SK-N-SH (cell line): ENCODE measurements around the gene TMIGD3. TPM values are rescaled to one million over a fixed set of nuclear protein-coding genes. Genes with fewer than 3 reads are reported as not detected.

ENCODE experiments used
- CTCF ChIA-PET: fragments of 300-600, 350-600 bp; formaldehyde crosslinking; extraction: SDS; loops from one replicate; lab custom pipeline; 2021; lab: Yijun Ruan, JAX
- POLR2A ChIA-PET: fragments of 350-600 bp; sonication (Branson Sonifier 250); formaldehyde crosslinking; extraction: SDS; loops from one replicate; lab custom pipeline; 2020; ENCODE audit warnings: antibody characterized with exemption, inconsistent platforms; lab: Yijun Ruan, JAX
- DNase-seq: peaks from one replicate; pipeline ENCODE4 v3.0.0; 2012
- H2AFZ ChIP-seq: fragments of 200-600 bp; sonication (generic); 2 replicates; pipeline ENCODE4 v1.8.1; 2016; ENCODE audit warnings: antibody characterized with exemption, mild to moderate bottlenecking, low read depth
- H3F3A ChIP-seq: fragments of 200-600 bp; sonication (generic); replicated peaks from 2 replicates; pipeline ENCODE3; 2016; ENCODE audit warnings: antibody characterized with exemption, mild to moderate bottlenecking; ENCODE audit not compliant: insufficient read depth
- H3K27ac ChIP-seq, 2 experiments: fragments of 200-500 bp in 1 of 2; fragments of 200-600 bp in 1 of 2; sonication (Bioruptor generic) in 1 of 2; sonication (generic), shearing (Covaris generic) in 1 of 2; 2 replicates each; pipeline versions ENCODE4 v1.5.1 to v1.6.1; 2014 to 2016; ENCODE audit warnings: low read depth in 2 of 2, inconsistent platforms in 1 of 2, low read length in 1 of 2, mild to moderate bottlenecking in 1 of 2, mixed read lengths in 1 of 2
- H3K27me3 ChIP-seq: fragments of 200-600 bp; sonication (generic), shearing (Covaris generic); 2 replicates; pipeline ENCODE4 v1.6.1; 2016; ENCODE audit warnings: mixed run types; ENCODE audit not compliant: insufficient read depth
- H3K36me3 ChIP-seq, 2 experiments: fragments of 200-500 bp in 1 of 2; fragments of 200-600 bp in 1 of 2; sonication (Bioruptor generic) in 1 of 2; sonication (generic) in 1 of 2; replicated peaks in 1 of 2; 2 replicates each; pipeline versions ENCODE3 to v1.5.1; 2014 to 2016; ENCODE audit warnings: low read length in 1 of 2, mild to moderate bottlenecking in 1 of 2; ENCODE audit not compliant: insufficient read depth in 2 of 2, control insufficient read depth in 1 of 2
- H3K4me1 ChIP-seq, 2 experiments: fragments of 200-500 bp in 1 of 2; fragments of 200-600 bp in 1 of 2; sonication (Bioruptor generic) in 1 of 2; sonication (generic), shearing (Covaris generic) in 1 of 2; 2 replicates each; pipeline versions ENCODE4 v1.5.1 to v1.6.1; 2014 to 2016; ENCODE audit warnings: low read depth in 1 of 2, low read length in 1 of 2, mixed run types in 1 of 2; ENCODE audit not compliant: insufficient read depth in 2 of 2, control insufficient read depth in 1 of 2
- H3K4me2 ChIP-seq: fragments of 200-600 bp; sonication (generic), shearing (Covaris generic); 2 replicates; pipeline ENCODE4 v1.6.1; 2017; ENCODE audit warnings: mixed run types
- H3K4me3 ChIP-seq, 2 experiments: fragments of 200-500 bp in 1 of 2; fragments of 200-600 bp in 1 of 2; sonication (Bioruptor generic) in 1 of 2; sonication (generic), shearing (Covaris generic) in 1 of 2; 2 replicates each; pipeline versions ENCODE4 v1.5.1 to v1.8.1; 2014 to 2016; ENCODE audit warnings: low read depth in 2 of 2, inconsistent platforms in 1 of 2, low read length in 1 of 2, mild to moderate bottlenecking in 1 of 2, mixed read lengths in 1 of 2, moderate library complexity in 1 of 2
- H3K79me2 ChIP-seq: fragments of 200-600 bp; sonication (generic); 2 replicates; pipeline ENCODE4 v1.8.1; 2017; ENCODE audit warnings: mild to moderate bottlenecking; ENCODE audit not compliant: insufficient read depth
- H3K9ac ChIP-seq: fragments of 200-600 bp; sonication (generic); 2 replicates; pipeline ENCODE4 v1.6.1; 2017; ENCODE audit warnings: mixed run types
- H3K9me2 ChIP-seq: fragments of 200-600 bp; sonication (generic); 2 replicates; pipeline ENCODE4 v1.6.1; 2017; ENCODE audit warnings: mixed run types
- H3K9me3 ChIP-seq: fragments of 200-600 bp; sonication (generic); 2 replicates; pipeline ENCODE4 v1.6.1; 2017; ENCODE audit warnings: mixed run types, mild to moderate bottlenecking, moderate library complexity
- H4K20me1 ChIP-seq: fragments of 200-600 bp; sonication (generic); 2 replicates; pipeline ENCODE4 v1.6.1; 2017; ENCODE audit warnings: mild to moderate bottlenecking, mixed run types; ENCODE audit not compliant: insufficient read depth
- CHD2 ChIP-seq: fragments of 150-350 bp; IDR thresholded peaks from 2 replicates; pipeline ENCODE4 v1.6.1; 2018; ENCODE audit warnings: low read length; ENCODE audit not compliant: partially characterized antibody
- EZH2phosphoT487 ChIP-seq: fragments of 200-600 bp; sonication (generic); IDR thresholded peaks from 2 replicates; pipeline ENCODE4 v1.6.1; 2017; ENCODE audit warnings: low read depth, mixed run types, mild to moderate bottlenecking, antibody characterized with exemption, moderate library complexity, borderline replicate concordance
- FOSL2 ChIP-seq: IDR thresholded peaks from 2 replicates; pipeline ENCODE4 v1.4.0; 2012; ENCODE audit warnings: low read depth, mild to moderate bottlenecking, moderate library complexity, borderline replicate concordance
- MAX ChIP-seq: IDR thresholded peaks from 2 replicates; pipeline ENCODE4 v1.4.0; 2012; ENCODE audit warnings: low read depth
- MXI1 ChIP-seq: IDR thresholded peaks from 2 replicates; pipeline ENCODE4 v1.6.1; 2012; ENCODE audit warnings: mild to moderate bottlenecking, low read depth, low read length, improper control_type of control experiment
- NFIC ChIP-seq: IDR thresholded peaks from 2 replicates; pipeline ENCODE4 v1.4.0; 2012; ENCODE audit warnings: borderline replicate concordance
- POLR2AphosphoS5 ChIP-seq: IDR thresholded peaks from 2 replicates; pipeline ENCODE4 v1.6.1; 2012; ENCODE audit warnings: low read depth, low read length
- RAD21 ChIP-seq: IDR thresholded peaks from 2 replicates; pipeline ENCODE4 v1.6.1; 2012; ENCODE audit warnings: mild to moderate bottlenecking, low read length
- RFX5 ChIP-seq: IDR thresholded peaks from 2 replicates; pipeline ENCODE4 v1.6.1; 2012; ENCODE audit warnings: mild to moderate bottlenecking, improper control_type of control experiment, low read length
- RXRA ChIP-seq: IDR thresholded peaks from 2 replicates; pipeline ENCODE4 v1.4.0; 2012; ENCODE audit warnings: low read depth, mild to moderate bottlenecking, borderline replicate concordance
- SMC3 ChIP-seq: IDR thresholded peaks from 2 replicates; pipeline ENCODE4 v1.6.1; 2012; ENCODE audit warnings: low read depth, low read length, improper control_type of control experiment
- TEAD4 ChIP-seq: IDR thresholded peaks from 2 replicates; pipeline ENCODE4 v1.4.0; 2012; ENCODE audit warnings: mild to moderate bottlenecking, borderline replicate concordance; ENCODE audit not compliant: insufficient read depth
- WGBS: methylation state at CpG from one replicate; pipeline ENCODE4 v1.1.6; 2017; ENCODE audit warnings: low lambda C conversion rate; 5-methylcytosine and 5-hydroxymethylcytosine counted together
- polyA plus RNA-seq, 3 experiments: library from polyadenylated mRNA; depleted of rRNA; stranded (reverse); fragments of >200 nt; gene quantifications; 2 replicates each; pipeline ENCODE4 v1.2.3, GENCODE V29; 2012
- TF ChIP-seq, protein P1 (sequence below): fragments of 150-350 bp; IDR thresholded peaks from 2 replicates; pipeline ENCODE4 v1.6.1; 2016; ENCODE audit warnings: mild to moderate bottlenecking, low read depth, low read length
- TF ChIP-seq, protein P2 (sequence below): IDR thresholded peaks from 2 replicates; pipeline ENCODE4 v1.4.0; 2012; ENCODE audit warnings: low read depth, borderline replicate concordance

The TMIGD3 gene
- polyA plus RNA-seq, 1 of the 3 experiments (the other 2 are of a cell fraction) = not detected

DNA sequence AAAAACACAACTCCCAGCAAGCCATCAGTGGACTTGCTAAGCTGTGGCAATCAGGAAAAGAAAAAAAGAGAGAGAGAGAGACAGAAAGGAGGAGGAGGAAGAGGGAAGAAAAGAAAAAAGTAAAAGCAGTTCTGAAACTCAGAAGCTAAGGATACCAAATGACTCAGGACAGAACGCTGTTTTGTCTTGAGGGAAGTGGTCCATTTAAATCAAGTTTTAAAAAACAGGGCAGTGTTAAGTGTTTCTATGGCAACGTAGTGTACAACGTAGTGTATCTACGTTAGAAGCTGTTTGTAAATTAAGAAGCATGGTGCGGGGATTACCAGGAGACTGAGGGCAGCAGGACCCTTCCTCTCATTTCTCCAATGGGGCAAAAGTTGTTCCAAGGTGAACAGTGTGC is 5.8 kb downstream of the TMIGD3 start:
- Histone ChIP-seq H3K9me3 (no peaks in the 10 kb centered on the region), H3F3A (no peaks in the 10 kb centered on the region), H3K27ac (no peak overlapping the region), H2AFZ (no peak overlapping the region), H3K9ac (no peak overlapping the region), H3K27me3 (no peaks in the 10 kb centered on the region; the same call in 1 of the 2 replicates), H3K79me2 (no peaks in the 10 kb centered on the region), H3K9me2 (no peaks in the 10 kb centered on the region), H4K20me1 (no peaks in the 10 kb centered on the region), H3K36me3 (no peaks in the 10 kb centered on the region), H3K4me1 (no peaks in the 10 kb centered on the region), H3K4me2 (no peak overlapping the region), H3K4me3 (no peak overlapping the region)
- TF ChIP-seq MAX = no peak
- TF ChIP-seq, protein P1, sequence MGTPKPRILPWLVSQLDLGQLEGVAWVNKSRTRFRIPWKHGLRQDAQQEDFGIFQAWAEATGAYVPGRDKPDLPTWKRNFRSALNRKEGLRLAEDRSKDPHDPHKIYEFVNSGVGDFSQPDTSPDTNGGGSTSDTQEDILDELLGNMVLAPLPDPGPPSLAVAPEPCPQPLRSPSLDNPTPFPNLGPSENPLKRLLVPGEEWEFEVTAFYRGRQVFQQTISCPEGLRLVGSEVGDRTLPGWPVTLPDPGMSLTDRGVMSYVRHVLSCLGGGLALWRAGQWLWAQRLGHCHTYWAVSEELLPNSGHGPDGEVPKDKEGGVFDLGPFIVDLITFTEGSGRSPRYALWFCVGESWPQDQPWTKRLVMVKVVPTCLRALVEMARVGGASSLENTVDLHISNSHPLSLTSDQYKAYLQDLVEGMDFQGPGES = no peak
- no peak for TF ChIP-seq NFIC
- TF ChIP-seq EZH2phosphoT487 = no peak
- TF ChIP-seq RXRA = no peak
- TF ChIP-seq RAD21 = no peak
- TF ChIP-seq CHD2 = no peak
- TF ChIP-seq MXI1 = no peak
- TF ChIP-seq FOSL2 = no peak
- TF ChIP-seq TEAD4 = no peak
- ChIA-PET CTCF (interaction anchor here (0.8 to 6.1 kb wide), 4 partner anchors 10 to 272 kb away, joined by 3 to 49 read pairs (median 4); no protein-coding TSS in a partner anchor), POLR2A (no interaction called here)
- WGBS = 59% methylated on average over 5 of the region's 5 CpGs
- no peak for DNase-seq

GRCh38 chr1:111496398-111496797 is 7.0 kb downstream of the TMIGD3 start:
- WGBS = 65% methylated on average over 4 of the region's 4 CpGs
- Histone ChIP-seq H3K9me3 (no peaks in the 10 kb centered on the region), H3K9ac (no peak overlapping the region), H3K36me3 (no peaks in the 10 kb centered on the region), H3K27ac (no peak overlapping the region), H3K27me3 (no peaks in the 10 kb centered on the region; the same call in 1 of the 2 replicates), H2AFZ (no peak overlapping the region), H3K4me2 (no peak overlapping the region), H3K79me2 (no peaks in the 10 kb centered on the region), H3K4me1 (no peaks in the 10 kb centered on the region), H3K9me2 (no peaks in the 10 kb centered on the region), H4K20me1 (no peaks in the 10 kb centered on the region), H3F3A (no peaks in the 10 kb centered on the region), H3K4me3 (no peak overlapping the region)
- DNase-seq = no peak
- TF ChIP-seq RFX5 = no peak
- no peak for TF ChIP-seq POLR2AphosphoS5
- TF ChIP-seq, protein P2, sequence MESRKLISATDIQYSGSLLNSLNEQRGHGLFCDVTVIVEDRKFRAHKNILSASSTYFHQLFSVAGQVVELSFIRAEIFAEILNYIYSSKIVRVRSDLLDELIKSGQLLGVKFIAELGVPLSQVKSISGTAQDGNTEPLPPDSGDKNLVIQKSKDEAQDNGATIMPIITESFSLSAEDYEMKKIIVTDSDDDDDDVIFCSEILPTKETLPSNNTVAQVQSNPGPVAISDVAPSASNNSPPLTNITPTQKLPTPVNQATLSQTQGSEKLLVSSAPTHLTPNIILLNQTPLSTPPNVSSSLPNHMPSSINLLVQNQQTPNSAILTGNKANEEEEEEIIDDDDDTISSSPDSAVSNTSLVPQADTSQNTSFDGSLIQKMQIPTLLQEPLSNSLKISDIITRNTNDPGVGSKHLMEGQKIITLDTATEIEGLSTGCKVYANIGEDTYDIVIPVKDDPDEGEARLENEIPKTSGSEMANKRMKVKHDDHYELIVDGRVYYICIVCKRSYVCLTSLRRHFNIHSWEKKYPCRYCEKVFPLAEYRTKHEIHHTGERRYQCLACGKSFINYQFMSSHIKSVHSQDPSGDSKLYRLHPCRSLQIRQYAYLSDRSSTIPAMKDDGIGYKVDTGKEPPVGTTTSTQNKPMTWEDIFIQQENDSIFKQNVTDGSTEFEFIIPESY = no peak
- no peak for TF ChIP-seq FOSL2
- TF ChIP-seq CHD2 = no peak
- no peak for TF ChIP-seq SMC3
- TF ChIP-seq, protein P1 = no peak
- no peak for TF ChIP-seq TEAD4
- POLR2A ChIA-PET = no interaction called here
- CTCF ChIA-PET = interaction anchor here (0.8 to 6.1 kb wide), 5 partner anchors 11 to 273 kb away, joined by 3 to 49 read pairs (median 3); no protein-coding TSS in a partner anchor
